ENCODE measurements around the gene WT1.

WT1 gene

DNA sequence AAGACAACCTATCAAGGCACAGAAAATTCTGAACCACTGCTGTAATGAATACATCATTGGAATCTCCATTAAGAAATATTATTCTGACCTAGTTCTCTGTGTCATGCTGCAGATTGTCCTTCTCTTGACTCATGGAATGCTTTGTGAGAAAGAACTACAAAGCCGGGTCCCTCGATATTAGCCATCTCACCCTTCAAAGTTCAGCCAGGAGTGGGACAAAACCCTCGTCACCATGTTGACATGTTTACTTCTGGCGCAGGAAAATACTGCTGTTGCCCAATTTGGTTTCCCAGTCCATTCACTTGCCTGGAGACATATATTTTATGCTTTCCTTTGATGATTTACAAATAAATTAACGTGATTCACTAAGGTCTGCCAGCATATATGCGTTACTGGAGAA is 10.9 kb upstream of the WT1 start:
- TF ChIP-seq GATA2 (IDR thresholded peaks at IDR 0.05; ENCODE audit: low read depth, low read length): no peak
- no peak for TF ChIP-seq GATA3 (IDR thresholded peaks at IDR 0.05; ENCODE audit: low read depth, low read length)

DNA sequence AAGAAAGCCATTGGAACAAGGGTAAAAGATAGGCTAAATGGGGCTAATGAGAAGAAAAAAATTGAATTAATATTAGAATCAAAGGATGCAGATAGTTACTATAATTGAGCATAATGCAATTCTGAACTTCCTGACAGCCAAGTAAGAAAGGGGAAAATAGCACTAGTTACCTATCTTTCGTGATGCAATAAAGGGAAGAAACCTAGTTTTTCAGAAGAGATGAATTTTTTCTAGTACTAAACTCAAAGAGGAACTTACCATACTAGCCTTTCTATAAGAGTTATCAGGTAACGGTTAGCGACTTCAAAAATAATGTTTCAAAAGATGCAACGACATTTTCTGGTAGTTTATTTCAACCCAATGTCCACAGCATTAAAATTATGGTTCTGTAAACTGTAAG is 8.8 kb upstream of the WT1 start:
- TF ChIP-seq GATA3 (IDR thresholded peaks at IDR 0.05; ENCODE audit: low read depth, low read length): no peak
- TF ChIP-seq GATA2 (IDR thresholded peaks at IDR 0.05; ENCODE audit: low read depth, low read length): no peak

DNA sequence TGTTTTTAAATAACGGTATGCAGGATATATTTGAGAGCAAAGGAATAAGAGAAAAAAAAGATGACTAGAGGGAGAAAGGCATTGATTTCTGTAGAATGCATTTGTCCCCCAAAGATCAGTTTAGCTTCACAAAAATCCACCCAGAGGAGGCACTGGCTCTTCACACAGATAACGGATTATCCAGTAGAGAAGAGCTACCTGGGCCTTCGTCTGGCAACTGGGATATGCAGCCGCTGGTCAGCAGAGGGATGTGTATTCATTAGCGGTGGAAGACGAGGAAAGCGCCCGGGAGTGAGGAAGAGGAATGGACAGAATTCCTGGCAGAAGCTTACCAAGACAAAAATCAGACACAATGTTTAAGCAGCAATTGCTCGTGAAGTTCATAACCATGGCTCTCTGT is 5.6 kb upstream of the WT1 start:
- TF ChIP-seq GATA2 (IDR thresholded peaks at IDR 0.05; ENCODE audit: low read depth, low read length) (no peak), GATA3 (IDR thresholded peaks at IDR 0.05; ENCODE audit: low read depth, low read length) (no peak)

DNA sequence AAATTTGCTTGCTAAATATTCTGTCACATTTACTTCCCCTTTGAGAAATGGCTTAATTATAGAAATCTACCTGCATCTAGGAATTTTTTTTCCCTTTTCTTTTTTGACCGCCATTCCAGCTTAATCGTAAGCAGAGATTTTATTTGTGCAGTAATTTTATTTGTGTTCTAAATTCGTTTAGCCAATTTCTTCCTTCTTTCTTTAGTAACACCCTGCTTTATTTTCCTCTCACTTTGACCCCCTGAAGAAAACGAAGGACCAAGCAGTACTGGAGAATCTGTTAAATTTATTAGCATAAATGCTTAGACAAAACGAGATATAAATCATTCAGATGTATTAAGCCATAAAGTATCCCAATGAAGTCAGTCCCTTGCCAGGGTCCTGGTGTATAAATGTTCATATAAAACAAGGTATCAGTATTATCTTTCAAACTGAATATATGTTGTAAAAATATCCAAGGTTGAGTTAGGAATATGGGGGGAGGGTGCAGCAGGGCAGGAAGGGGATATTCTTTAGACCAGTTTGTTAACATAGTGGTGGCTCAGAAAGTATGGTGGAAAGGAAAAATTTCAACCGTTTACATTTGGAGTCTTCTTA is 5.1 kb upstream of the WT1 start:
- TF ChIP-seq GATA2 (IDR thresholded peaks at IDR 0.05; ENCODE audit: low read depth, low read length): no peak
- no peak for TF ChIP-seq GATA3 (IDR thresholded peaks at IDR 0.05; ENCODE audit: low read depth, low read length)

DNA sequence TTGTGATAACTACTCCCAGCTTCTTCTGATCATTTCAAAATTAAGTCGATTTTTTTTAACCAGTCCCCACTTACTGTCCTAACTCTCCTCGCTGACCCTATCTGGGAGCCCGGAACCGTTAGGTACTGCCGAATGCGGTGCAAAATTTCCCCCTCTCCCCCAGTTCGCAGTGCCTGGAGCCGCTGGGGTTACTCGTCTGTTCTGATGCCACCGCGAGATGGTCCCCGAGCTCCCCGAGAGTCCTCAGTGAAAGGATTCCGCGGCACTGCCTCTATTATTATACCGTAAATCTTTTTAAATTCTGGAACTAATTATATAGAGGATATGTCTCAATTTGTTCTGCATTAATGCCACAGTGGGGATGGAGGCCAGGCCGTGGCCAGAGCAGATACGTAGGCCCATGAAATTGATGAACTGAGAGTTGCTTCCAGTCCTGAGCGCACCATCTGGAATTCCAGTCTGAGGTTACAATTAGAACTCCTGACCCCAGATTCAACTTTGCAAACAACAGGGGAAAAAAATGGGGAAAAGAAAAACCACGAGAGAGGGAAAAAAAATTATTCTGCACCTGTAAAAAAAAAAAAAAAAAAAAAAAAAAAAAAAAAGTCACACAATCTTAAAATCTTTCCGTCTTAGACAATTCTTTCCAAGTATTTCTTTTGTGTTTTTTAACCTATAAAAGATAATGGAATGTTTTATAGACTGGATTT is 4.3 kb upstream of the WT1 start:
- TF ChIP-seq GATA3 (IDR thresholded peaks at IDR 0.05; ENCODE audit: low read depth, low read length) (no peak), GATA2 (IDR thresholded peaks at IDR 0.05; ENCODE audit: low read depth, low read length) (no peak)

DNA sequence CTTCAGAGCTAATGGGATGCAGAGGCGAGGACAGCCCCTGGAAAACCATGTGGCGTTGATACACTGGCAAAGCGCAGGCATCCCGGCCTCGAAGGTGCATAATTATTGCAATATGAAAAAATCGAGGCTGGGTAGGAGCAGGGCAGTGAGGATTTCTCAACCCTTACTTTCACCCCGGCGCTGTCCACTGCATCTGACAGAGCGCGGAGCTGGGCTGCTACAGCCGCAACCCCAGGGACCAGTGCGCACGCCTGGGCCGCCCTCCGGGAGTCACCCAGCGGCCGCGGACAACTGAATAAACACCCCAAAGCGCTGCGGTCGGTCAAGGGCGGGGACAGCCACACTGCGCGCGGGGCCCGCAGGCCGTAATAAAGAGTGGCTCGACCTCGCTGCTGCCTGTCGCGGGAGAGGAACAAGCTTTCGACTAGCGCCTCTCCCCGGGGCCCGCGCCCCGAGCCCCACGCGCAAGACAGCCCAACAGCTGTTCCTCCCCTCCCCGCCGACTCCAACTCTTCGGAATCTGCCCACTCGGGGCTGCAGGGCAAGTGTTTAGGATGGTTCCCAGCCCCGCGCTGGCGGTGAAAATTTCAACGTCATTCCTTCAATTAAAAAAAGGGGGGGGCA is 3.6 kb upstream of the WT1 start:
- TF ChIP-seq GATA3 (IDR thresholded peaks at IDR 0.05; ENCODE audit: low read depth, low read length) (no peak), GATA2 (IDR thresholded peaks at IDR 0.05; ENCODE audit: low read depth, low read length) (no peak)

DNA sequence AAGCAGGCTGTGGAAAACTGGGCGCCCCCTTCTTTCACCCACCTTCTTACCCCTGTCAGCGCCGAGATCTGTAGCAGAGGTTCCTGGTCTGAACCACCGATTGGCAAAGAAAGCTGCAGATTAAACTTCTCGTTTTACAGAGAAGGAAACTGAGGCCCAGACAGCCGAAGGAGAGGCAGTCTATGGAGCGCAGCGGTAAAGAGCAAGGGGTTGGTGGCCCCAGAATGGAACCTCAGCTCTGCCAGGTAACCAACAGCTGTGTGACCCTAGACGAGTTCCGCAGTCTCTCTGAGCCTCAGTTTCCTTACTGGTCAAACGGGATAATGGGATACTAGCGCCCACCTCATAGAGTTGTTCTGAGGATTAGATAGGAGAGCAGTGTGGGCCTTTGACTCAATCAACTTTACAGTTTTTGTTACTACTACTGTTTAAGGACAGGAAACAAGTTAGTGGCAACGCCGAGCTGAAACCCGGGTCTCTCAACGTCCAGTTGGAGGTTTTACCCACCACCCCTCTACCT is 3.1 kb upstream of the WT1 start:
- TF ChIP-seq GATA2 (IDR thresholded peaks at IDR 0.05; ENCODE audit: low read depth, low read length) (no peak), GATA3 (IDR thresholded peaks at IDR 0.05; ENCODE audit: low read depth, low read length) (no peak)

DNA sequence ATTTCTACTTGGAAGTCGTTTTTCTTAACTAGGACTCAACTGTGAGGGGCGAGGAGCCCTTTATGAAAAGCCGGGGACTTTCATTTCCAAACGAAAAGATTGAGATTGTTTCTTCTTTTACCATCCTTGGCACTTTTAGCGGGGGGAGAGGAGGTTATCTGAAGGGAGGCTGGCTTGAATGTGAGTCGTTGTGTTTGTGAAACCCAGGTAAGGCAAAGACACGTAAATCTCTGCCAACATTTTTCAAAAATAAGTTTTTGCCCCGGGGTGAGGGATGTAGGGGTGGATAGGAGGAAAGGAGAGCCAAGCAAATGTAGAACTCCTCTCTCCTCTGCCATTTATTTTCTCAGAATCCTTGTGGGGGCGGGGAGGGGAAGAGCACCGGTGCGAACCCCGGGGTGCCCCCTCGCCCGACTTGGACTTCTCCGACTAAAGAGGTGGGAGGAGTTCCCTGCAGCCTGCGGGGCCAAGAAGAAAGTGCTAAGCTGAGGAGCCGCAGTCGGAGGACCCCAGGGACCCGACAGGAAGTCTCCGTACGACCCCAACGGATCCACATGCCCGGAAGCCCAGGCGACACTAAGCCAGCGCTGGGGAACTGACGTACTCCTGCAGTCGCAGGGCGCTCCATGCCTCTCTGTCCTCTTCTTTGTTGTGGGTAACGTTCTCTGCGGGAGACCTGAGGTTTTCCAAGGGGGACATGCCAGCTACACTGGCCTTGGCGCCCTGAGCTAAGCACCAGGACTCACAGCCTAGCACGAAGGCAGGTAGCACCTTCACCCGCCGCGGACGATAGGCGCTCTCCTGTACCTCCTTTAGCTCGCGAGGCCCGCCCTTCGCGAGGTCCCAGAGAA is 2.4 kb upstream of the WT1 start:
- no peak for TF ChIP-seq GATA2 (IDR thresholded peaks at IDR 0.05; ENCODE audit: low read depth, low read length)
- no peak for TF ChIP-seq GATA3 (IDR thresholded peaks at IDR 0.05; ENCODE audit: low read depth, low read length)

DNA sequence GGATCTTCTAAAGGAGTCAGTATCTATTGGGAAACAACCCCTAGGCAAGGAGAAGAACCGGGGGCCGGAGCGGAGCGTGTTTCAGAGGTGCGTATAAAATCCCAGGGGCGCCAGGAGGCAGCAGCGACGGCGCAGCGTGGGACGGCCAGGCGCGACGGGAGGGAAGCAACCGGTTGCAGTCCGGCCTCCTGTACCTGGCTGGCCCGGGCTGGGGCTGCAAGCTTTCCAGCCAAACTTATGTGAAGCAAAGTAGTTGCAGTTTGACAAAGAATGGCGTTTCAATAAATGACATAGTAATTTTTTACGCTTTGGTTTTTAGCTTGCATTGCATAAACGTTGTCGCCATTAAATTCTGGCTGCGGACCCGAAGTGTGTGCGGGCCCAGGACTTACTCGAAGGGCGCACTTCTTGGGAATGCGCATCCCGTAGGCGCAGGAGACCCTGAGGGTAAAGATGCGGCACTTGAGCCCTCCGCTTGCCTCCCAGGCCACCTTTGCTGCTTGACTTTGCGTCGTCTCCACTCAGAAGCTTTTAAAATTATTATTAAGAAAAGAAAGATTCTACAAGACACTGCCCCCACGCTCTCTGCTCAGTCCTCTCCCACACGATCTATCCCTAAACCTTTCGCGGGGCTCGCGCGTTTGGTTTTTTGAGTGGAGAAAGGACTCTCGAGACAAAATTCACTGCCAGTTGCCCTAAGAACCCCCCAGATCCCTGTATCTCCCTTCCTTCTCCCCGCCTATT is 1.6 kb upstream of the WT1 start:
- TF ChIP-seq GATA3 (IDR thresholded peaks at IDR 0.05; ENCODE audit: low read depth, low read length) (no peak), GATA2 (IDR thresholded peaks at IDR 0.05; ENCODE audit: low read depth, low read length) (no peak)

DNA sequence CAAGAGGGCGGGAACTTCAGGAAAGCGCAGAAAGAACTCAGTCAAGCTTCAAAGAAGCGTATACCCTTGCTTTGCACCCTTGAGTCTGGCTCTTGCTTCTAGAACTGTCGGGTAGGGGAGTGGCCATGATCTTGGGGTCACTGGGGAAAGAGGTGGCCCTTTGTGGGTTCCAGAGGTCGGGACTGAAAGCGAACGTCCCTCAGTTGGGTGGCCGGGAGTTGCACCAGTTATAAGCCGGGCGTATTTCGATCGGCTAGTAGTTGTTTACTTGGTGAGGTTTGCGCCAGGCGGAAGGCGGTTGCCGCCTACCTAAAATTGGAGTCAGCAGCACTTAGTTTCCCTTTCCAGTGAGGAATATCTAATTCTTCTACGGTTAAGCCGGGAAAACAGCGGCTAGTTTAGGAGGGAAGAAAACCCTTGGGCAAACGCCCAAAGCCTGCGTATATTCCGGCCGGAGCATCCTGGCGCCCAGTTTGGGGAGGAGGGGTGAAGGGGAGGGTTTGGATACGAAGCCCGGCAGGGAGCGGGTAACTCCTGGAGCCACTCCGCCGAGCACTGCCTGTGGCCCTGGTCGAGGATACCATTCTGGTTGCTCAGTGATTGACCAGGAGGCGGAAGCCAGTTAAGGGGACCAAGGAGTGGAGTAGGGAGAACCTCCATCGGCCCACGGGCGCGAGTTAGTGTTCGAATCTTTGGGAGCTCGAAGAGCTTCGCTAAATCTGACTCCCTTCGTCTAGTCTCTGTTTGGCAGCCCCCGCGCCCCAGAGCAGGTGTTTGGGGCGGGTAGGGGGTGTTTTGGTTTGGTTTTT is 807 bp upstream of the WT1 start:
- TF ChIP-seq GATA3 (IDR thresholded peaks at IDR 0.05; ENCODE audit: low read depth, low read length) (no peak), GATA2 (IDR thresholded peaks at IDR 0.05; ENCODE audit: low read depth, low read length) (no peak)

DNA sequence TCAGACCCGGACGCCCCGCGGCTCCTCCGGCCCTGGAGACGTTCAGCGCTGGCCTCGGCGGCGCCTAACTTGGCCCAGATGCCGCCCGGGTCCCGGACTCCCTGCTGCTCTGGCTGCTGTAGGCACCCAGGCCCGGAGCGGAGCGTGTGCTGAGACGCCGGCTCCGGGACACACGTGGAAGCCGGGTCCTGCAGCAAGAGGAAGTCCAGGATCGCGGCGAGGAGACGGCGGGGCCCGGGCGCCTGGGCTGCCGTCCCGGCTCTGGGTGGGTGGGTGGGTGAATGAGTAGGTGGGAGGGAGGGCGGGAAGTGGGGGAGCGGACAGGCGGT is 223 bp downstream of the WT1 start:
- TF ChIP-seq GATA2 (IDR thresholded peaks at IDR 0.05; ENCODE audit: low read depth, low read length) (no peak), GATA3 (IDR thresholded peaks at IDR 0.05; ENCODE audit: low read depth, low read length) (no peak)

DNA sequence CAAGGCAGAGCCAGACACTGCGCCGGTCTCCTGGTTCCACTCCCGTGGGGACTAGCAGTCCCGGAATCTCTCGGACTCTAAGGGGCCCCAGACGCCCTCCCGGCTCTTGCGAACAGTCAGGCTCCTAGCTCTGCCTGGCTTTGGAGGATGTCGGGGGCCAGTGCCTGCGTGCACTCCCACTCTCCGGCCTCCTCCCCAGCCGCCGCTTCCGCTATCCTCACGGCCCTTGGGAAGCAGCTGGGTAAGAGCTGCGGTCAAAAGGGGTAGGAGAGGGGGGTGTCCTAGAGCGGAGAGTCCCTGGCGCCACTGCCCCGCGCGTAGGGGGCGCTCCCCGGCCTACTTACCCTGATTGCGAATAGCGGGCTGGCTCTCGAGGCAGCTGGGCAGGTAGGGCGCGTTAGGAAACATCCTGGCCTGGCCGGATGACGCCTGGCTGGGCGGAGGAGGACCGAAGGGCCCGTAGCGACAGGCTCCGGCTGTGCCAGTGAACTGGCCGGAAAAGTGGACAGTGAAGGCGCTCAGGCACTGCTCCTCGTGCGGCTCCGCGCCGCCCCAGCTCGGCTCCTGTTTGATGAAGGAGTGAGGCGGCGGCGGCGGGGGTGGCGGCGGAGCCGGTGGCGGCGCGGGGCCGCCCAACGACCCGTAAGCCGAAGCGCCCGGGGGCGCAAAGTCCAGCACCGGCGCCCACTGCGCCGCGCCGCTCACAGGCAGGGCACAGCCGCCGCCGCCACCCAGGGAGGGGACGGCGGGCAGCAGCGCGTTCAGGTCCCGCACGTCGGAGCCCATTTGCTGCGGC is 785 bp downstream of the WT1 start:
- no peak for TF ChIP-seq GATA2 (IDR thresholded peaks at IDR 0.05; ENCODE audit: low read depth, low read length)
- TF ChIP-seq GATA3 (IDR thresholded peaks at IDR 0.05; ENCODE audit: low read depth, low read length): no peak

All from SH-SY5Y (cell line).